Endothelial cell of umbilical vein (primary cell): Measurements from ENCODE around the gene GOLIM4.

ENCODE experiments used
- CTCF ChIP-seq, 2 donors: IDR thresholded peaks; 1 replicate in 1 of 2; 2 replicates in 1 of 2; pipeline ENCODE4 v1.5.1; 2011; ENCODE audit warnings: low read length in 2 of 2, mild to moderate bottlenecking in 2 of 2, moderate library complexity in 2 of 2, control low read depth in 1 of 2, inconsistent platforms in 1 of 2, low read depth in 1 of 2; ENCODE audit not compliant: insufficient read depth in 1 of 2; ENCODE audit errors: extremely low read depth in 1 of 2
- EZH2 ChIP-seq: IDR thresholded peaks from 2 replicates; pipeline ENCODE4 v1.6.1; 2012; ENCODE audit warnings: borderline replicate concordance, low read depth, mild to moderate bottlenecking, moderate library complexity, low read length, inconsistent platforms; ENCODE audit not compliant: severe bottlenecking
- JUN ChIP-seq: IDR thresholded peaks from 2 replicates; pipeline ENCODE4 v1.6.1; 2011; ENCODE audit warnings: borderline replicate concordance, low read depth; ENCODE audit not compliant: insufficient read length, insufficient read depth
- MAX ChIP-seq: IDR thresholded peaks from 2 replicates; pipeline ENCODE4 v1.6.1; 2011; ENCODE audit not compliant: insufficient read depth, insufficient read length
- POLR2A ChIP-seq: IDR thresholded peaks from 2 replicates; pipeline ENCODE4 v1.6.1; 2012; ENCODE audit warnings: low read depth, mild to moderate bottlenecking, control low read depth, low read length
- POLR2AphosphoS5 ChIP-seq: IDR thresholded peaks from 2 replicates; pipeline ENCODE4 v1.6.1; 2012; ENCODE audit warnings: low read depth, mild to moderate bottlenecking, control low read depth, low read length, moderate library complexity; ENCODE audit not compliant: insufficient read depth

- TF ChIP-seq CTCF (IDR thresholded peaks at IDR 0.05; ENCODE audit: extremely low read depth in 1 of 2, insufficient read depth in 1 of 2, low read depth in 1 of 2, low read length in 2 of 2): no peak
- no peak for TF ChIP-seq EZH2
- no peak for TF ChIP-seq POLR2A
- TF ChIP-seq JUN: no peak
- TF ChIP-seq POLR2AphosphoS5: no peak
- no peak for TF ChIP-seq MAX
These were observed 18.6 kb downstream of the GOLIM4 start for GRCh38 chr3:168077091-168077490.
